Left ventricle myocardium inferior (tissue), 1 donor: ENCODE results near the gene IRF2. TPM values are rescaled to one million over a fixed set of nuclear protein-coding genes. Genes with fewer than 3 reads are reported as not detected.

Source experiments
- DNase-seq: peaks from one replicate; pipeline ENCODE4 v3.0.0-alpha.2; 2020
- H3K27ac ChIP-seq: fragments of 200-600 bp; replicated peaks from 2 replicates; pipeline ENCODE4 v1.8.0; 2021
- H3K27me3 ChIP-seq: fragments of 200-600 bp; 2 replicates; pipeline ENCODE4 v1.8.0; 2021; ENCODE audit warnings: low read depth
- H3K36me3 ChIP-seq: fragments of 200-600 bp; 2 replicates; pipeline ENCODE4 v1.8.0; 2021
- H3K4me1 ChIP-seq: fragments of 200-600 bp; 2 replicates; pipeline ENCODE4 v1.8.0; 2021
- H3K4me3 ChIP-seq: fragments of 200-600 bp; 2 replicates; pipeline ENCODE4 v1.8.0; 2021; ENCODE audit warnings: mild to moderate bottlenecking, moderate library complexity
- H3K9me3 ChIP-seq: fragments of 200-600 bp; replicated peaks from 2 replicates; pipeline ENCODE4 v1.8.0; 2021
- CTCF ChIP-seq: fragments of 200-600 bp; IDR thresholded peaks from 2 replicates; pipeline ENCODE4 v1.8.0; 2021; ENCODE audit warnings: antibody characterized with exemption, mild to moderate bottlenecking, borderline replicate concordance
- intact Hi-C: fragments of 100-400 bp; cut with micrococcal nuclease; formaldehyde crosslinking; loops from one replicate; pipeline ENCODE4 v1.11.0; 2022
- total RNA-seq: library from RNA; stranded (reverse); fragmentation: NEBNext Ultra II Directional; extraction: Animal tissue kit (Norgen Biotek cat#: 25700); gene quantifications from one replicate; pipeline ENCODE4 v1.2.1, GENCODE V29; 2021
- donor health status: DM: no; HTN: yes; CAD: no; lungs with severe emphysema.

Gene IRF2
- total RNA-seq, 1 donor from 2014 or later = 25.9 TPM

GRCh38 chr4:184434501-184435066, 39.8 kb downstream of the IRF2 start:
- intact Hi-C loops = no loop called here
- DNase-seq = no peak
- Histone ChIP-seq H3K9me3 (no peaks in the 10 kb centered on the region), H3K4me3 (no peak overlapping the region), H3K36me3 (no peaks in the 10 kb centered on the region), H3K27me3 (no peaks in the 10 kb centered on the region), H3K27ac (no peak overlapping the region), H3K4me1 (peaks cover 83% of the 10 kb centered on the region)
- TF ChIP-seq CTCF = no peak

- intact Hi-C loops = no loop called here
- no peak for TF ChIP-seq CTCF
- DNase-seq = no peak
- peaks cover 83% of the 10 kb centered on the region for H3K4me1 ChIP-seq
- H3K27me3 ChIP-seq = no peaks in the 10 kb centered on the region
- H3K9me3 ChIP-seq = no peaks in the 10 kb centered on the region
- no peaks in the 10 kb centered on the region for H3K36me3 ChIP-seq
- no peak overlapping the region for H3K4me3 ChIP-seq
- no peak overlapping the region for H3K27ac ChIP-seq
Measured at GRCh38 chr4:184434021-184434420, 40.3 kb downstream of the IRF2 start.

- H3K27ac ChIP-seq = no peak overlapping the region
- H3K36me3 ChIP-seq = peaks cover 5% of the 10 kb centered on the region
- H3K27me3 ChIP-seq = no peaks in the 10 kb centered on the region
- intact Hi-C loops = no loop called here
- TF ChIP-seq CTCF = no peak
- DNase-seq = no peak
- H3K9me3 ChIP-seq = no peaks in the 10 kb centered on the region
- peaks cover 83% of the 10 kb centered on the region for H3K4me1 ChIP-seq
- H3K4me3 ChIP-seq = no peak overlapping the region
Measured at GRCh38 chr4:184433258-184433892, 41.0 kb downstream of the IRF2 start.

GRCh38 chr4:184432127-184432922, 42.0 kb downstream of the IRF2 start:
- TF ChIP-seq CTCF = no peak
- intact Hi-C loops = no loop called here
- H3K36me3 ChIP-seq = peaks cover 15% of the 10 kb centered on the region
- H3K27me3 ChIP-seq = no peaks in the 10 kb centered on the region
- no peak overlapping the region for H3K27ac ChIP-seq
- peaks cover 83% of the 10 kb centered on the region for H3K4me1 ChIP-seq
- DNase-seq = no peak
- H3K9me3 ChIP-seq = no peaks in the 10 kb centered on the region
- H3K4me3 ChIP-seq = no peak overlapping the region

GRCh38 chr4:184430163-184430562, 44.2 kb downstream of the IRF2 start:
- intact Hi-C loops = no loop called here
- TF ChIP-seq CTCF = no peak
- Histone ChIP-seq H3K27ac (peak overlapping the region; percentile 31), H3K4me1 (peaks cover 80% of the 10 kb centered on the region), H3K4me3 (no peak overlapping the region), H3K27me3 (no peaks in the 10 kb centered on the region), H3K9me3 (no peaks in the 10 kb centered on the region), H3K36me3 (peaks cover 37% of the 10 kb centered on the region)
- no peak for DNase-seq
